SHP77 treated with DMSO at 0.1 percent for 48 hours (cell line): ENCODE measurements around the gene COG4.
"Not testable (repeated sequence)": the region's sequence is repeated elsewhere in the genome, so short reads cannot be mapped to it uniquely, and the experiment has no call there.

Experiments used
- DNase-seq: peaks from one replicate; lab custom pipeline; 2025; lab: John Stamatoyannopoulos, UW

The COG4 gene

GRCh38 chr16:70523076-70523742 lies at the start of gene COG4:
COG4 (minus strand) TSS chr16:70523554; CDS start chr16:70523543, 11 bp downstream.
- peak; percentile 96 for DNase-seq

GRCh38 chr16:70572926-70573270 lies 49.5 kb upstream of the COG4 start:
- DNase-seq, result no peak

DNA sequence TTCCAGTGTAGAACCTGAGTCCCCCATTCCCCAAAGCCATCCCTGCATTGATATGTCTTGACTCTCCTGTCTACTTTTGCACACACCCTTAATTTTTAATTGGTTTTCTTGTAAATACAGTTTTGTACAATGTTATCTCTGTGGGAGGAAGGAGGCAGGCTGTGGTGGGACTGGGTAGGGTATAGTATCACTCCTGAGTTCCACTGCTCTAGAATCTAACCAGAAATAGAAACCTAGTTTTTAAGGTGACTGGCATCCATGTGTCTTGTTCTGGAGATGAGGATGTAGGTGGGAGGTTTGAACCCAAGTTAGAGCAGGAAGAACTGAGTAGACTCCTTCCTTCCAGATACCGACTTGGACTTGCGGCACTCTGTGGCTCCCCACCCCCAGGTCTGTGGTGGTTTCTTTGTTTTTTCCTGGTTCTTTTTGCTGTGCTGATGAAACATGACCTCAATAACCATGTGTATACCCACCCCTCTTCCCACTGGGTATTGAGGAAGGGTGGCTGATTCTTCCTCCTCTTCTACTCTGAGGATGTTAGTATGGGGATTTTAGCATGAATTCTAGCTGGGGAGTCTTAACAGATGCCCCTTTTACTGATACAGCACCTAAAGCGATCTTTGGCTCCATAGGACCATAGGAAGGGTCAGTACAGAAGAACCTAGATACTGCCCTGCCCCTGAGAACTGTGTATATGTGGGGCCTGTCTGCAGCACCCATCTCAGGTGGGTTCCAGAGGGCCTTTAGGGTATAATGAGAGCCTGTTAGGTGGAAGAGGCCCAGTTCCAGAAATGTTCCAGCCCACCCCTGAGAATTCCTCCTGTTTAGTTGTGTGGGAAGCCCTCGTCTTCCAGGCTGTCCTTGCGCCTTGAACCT lies 48.9 kb upstream of the COG4 start:
- no peak for DNase-seq

GRCh38 chr16:70571623-70572022 lies 48.3 kb upstream of the COG4 start:
- DNase-seq, result no peak

DNA sequence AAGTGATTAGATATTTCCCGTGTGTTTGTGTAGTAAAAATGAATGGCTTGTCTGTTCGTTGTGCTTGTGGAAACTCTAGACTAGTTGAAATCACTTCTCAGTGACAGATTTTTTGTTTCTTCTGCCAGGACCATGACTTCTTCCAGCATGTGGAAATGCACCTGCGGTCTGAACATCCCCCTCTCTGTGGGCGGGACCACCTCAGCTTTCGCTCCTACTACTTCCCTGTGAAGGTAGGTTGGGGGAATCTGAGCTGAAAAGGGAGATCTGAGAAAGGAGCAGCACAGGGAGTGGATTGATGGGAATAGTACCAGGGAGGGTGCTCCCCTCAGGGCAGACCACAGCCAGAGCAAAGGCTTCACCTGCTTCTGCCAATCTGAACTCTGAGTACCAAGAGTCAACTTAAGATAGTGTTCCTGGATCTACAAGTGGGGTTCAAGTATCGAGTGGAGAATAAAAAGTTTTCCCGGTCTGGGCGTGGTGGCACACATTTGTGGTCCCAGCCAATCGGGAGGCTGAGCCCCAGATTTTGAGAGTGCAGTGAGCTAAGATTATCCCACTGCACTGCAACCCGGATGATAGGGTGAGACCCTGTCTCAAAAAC lies 47.7 kb upstream of the COG4 start:
- no peak for DNase-seq

GRCh38 chr16:70569752-70570151 lies 46.4 kb upstream of the COG4 start:
- no peak for DNase-seq

DNA sequence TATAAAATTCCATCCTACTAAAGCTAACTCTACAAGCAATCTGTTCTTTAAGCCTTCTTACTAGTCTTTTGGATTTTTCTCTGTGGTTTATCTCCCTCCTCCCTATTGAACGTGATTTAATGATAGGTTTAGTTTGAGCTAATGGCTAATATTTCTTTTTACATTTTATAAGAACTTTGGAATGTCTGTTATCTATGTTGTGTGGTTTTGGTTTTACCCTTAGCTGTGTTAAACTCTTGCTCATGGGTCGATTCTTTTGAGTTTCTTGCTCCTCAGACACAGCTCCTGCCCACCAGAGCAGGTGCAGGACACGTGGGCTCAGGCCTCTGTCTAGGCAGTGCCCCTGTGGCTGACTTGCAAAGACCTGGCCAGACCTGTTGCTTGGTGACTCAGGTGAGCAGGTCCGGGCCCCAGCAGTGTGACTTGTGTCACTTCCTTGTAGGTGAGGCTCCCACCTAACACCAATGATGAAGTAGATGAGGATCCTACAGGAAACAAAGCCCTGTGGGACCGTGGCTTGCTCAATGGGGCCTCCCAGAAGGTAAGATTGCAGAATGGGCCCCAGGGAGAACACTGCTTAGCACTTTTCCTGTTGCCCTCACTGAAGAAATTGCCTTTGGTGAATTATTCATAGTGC lies 45.4 kb upstream of the COG4 start:
- DNase-seq, result no peak

DNA sequence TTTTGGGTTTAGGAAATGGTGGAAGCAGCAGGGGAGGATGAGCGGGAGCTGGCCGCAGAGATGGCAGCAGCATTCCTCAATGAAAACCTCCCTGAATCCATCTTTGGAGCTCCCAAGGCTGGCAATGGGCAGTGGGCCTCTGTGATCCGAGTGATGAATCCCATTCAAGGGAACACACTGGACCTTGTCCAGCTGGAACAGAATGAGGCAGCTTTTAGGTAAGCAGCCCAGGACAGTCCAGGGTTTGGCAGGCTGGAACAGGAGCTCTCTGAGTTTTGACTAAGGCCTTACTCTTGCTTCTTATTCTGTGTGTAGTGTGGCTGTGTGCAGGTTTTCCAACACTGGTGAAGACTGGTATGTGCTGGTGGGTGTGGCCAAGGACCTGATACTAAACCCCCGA lies 41.7 kb upstream of the COG4 start:
- no peak for DNase-seq

- no peak for DNase-seq
Observed at GRCh38 chr16:70563636-70564035, 40.3 kb upstream of the COG4 start.

GRCh38 chr16:70561623-70562022 lies 38.3 kb upstream of the COG4 start:
- no peak for DNase-seq

- DNase-seq, result no peak
Observed at GRCh38 chr16:70556063-70556462, 32.7 kb upstream of the COG4 start.

DNA sequence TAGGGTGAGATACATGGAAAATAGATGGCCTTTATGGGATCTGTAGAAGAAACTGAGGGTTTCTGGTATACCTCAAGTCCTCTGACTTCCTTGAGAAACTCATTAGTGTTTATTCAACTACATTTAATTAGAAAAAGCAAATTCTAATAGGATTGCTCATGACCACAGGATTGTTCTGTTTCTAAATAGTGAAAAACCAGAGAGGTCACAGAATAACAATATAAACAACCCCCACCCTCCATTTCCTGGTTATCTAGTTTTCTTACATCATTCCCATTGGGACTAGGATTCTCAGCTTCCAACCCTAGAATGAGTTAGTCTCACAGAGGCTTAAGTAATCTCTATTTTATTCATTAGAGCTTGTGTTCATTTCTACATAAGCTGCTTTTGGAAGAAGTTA lies 30.3 kb upstream of the COG4 start:
- no peak for DNase-seq

- no peak for DNase-seq
Observed at GRCh38 chr16:70552675-70553074, 29.3 kb upstream of the COG4 start.

GRCh38 chr16:70551788-70552187 lies 28.4 kb upstream of the COG4 start:
- DNase-seq, result no peak

GRCh38 chr16:70550082-70550481 lies 26.7 kb upstream of the COG4 start:
- DNase-seq, result no peak

GRCh38 chr16:70548936-70549335 lies 25.6 kb upstream of the COG4 start:
- DNase-seq, result no peak

- no peak for DNase-seq
Observed at GRCh38 chr16:70544548-70544947, 21.2 kb upstream of the COG4 start.

GRCh38 chr16:70540994-70541393 lies 17.6 kb upstream of the COG4 start:
- no peak for DNase-seq

- DNase-seq, result no peak
Observed at GRCh38 chr16:70534971-70535370, 11.6 kb upstream of the COG4 start.

DNA sequence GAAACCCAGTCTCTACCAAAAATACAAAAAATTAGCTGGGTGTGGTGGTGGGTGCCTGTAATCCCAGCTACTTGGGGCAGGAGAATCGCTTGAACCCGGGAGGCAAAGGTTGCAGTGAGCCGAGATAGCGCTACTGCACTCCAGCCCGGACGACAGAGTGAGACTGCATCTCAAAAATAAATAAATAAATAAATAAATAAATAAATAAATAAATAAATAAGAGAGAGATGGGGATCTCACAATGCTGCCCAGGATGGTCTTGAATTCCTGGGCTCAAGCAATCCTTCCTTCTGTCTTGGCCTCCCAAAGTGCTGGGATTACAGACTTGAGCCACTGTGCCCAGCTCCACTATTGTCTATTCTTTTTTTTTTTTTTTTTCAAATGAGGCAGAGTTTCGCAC lies 6.6 kb upstream of the COG4 start:
- DNase-seq, result not testable (repeated sequence)

- no peak for DNase-seq
Observed at GRCh38 chr16:70529051-70529777, 5.9 kb upstream of the COG4 start.
